Measurements from ENCODE around the gene FGD3.

- TF ChIP-seq RFX5 (IDR thresholded peaks at IDR 0.05) = no peak
- TF ChIP-seq CTCF (IDR thresholded peaks at IDR 0.05) = no peak
- no peak for TF ChIP-seq POLR2A (IDR thresholded peaks at IDR 0.05; ENCODE audit: low read length)
- TF ChIP-seq PBX3 (IDR thresholded peaks at IDR 0.05) = no peak
- TF ChIP-seq NFE2L2 (conservative IDR thresholded peaks at IDR 0.05; ENCODE audit: low read length) = no peak
These were observed 101.5 kb downstream of the FGD3 start for GRCh38 chr9:93048566-93049448.

Data from A549 (cell line).